GM18520 (cell line): ENCODE results near the gene SPEF2.
"Not testable (repeated sequence)": the region's sequence is repeated elsewhere in the genome, so short reads cannot be mapped to it uniquely, and the experiment has no call there.

Experiments used
- ATAC-seq: cut with Tn5 transposase; IDR thresholded peaks from one replicate; pipeline ENCODE4 v1.9.1; 2021; ENCODE audit not compliant: unreplicated experiment

SPEF2 gene

GRCh38 chr5:35852773-35853172 lies 235.1 kb downstream of the SPEF2 start:
- no peak for ATAC-seq

DNA sequence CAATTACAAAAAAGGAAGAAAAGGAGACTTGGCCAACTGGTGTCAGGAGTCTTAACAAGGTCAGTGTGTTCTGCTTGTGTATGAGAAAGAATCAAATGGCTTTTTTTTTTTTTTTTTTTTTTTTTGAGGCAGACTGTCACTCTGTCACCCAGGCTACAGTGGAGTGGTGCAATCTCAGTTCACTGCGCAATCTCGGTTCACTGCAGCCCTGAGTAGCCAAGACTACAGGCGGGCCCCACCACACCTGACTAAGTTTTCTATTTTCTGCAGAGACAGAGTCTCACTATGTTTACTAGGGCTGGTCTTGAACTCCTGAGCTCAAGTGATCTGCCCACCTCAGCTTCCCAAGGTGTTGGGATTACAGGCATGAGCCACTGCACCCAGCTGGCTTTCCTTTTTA lies 236.0 kb downstream of the SPEF2 start:
- ATAC-seq: no peak

- no peak for ATAC-seq
These were observed 236.6 kb downstream of the SPEF2 start for GRCh38 chr5:35854248-35854647.

- ATAC-seq: no peak
These were observed 237.5 kb downstream of the SPEF2 start for GRCh38 chr5:35855187-35855586.

DNA sequence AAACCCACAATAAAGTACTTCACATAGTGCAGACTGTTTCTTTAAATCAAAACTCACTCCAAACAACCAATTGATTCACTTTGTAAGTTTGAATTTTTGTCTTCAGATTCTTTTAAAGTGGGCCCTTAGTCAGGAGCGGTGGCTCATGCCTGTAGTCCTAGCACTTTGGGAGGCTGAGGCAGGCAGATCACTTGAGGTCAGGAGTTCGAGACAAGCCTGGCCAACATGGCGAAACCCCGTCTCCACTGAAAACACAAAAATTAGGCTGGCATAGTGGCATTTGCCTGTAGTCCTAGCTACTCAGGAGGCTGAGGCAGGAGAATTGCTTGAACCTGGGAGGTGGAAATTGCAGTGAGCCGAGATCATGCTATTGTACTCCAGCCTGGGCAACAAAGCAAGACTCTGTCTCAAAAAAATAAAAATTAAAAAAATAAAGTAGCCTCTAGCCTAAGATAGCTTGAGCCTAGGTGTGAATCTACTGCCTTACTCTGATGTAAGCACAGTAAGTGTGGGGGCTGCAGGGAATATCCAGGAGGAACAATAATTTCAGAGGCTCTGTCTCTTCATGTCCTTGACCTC lies 238.6 kb downstream of the SPEF2 start:
- ATAC-seq: not testable (repeated sequence)

GRCh38 chr5:35856765-35857351 lies 239.2 kb downstream of the SPEF2 start, which contains the start of gene IL7R:
Gene IL7R (plus strand): TSS chr5:35856891. CDS start chr5:35856978, 87 bp downstream.
- ATAC-seq: no peak

DNA sequence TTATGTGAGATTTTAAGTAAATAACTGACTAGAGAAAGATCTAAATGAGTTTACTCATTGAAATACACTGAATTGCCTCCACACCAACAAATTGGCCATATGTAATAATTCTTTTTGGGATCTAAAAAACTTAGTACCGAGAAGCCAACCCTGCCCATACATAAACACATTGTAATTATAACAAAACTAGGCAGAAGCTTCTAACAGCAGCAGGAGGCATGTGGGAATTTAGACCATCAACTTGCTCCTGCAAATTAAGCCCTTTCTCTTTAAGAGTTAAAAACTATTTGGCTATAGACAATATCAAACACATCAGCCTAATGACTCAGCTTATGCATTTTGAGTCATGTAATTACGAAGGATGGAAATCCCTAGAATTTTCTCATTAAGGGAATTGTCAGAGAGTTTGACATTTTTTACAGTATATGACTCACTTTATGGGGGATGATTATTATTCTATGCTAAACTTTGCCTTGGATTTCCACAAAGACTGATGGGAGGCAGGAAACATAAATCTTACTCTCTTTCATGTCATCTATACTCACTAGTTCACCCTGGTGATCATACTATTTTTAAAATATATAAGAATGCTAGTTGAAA lies 240.0 kb downstream of the SPEF2 start:
- ATAC-seq: no peak

GRCh38 chr5:35859101-35859661 lies 241.5 kb downstream of the SPEF2 start:
- no peak for ATAC-seq

- no peak for ATAC-seq
These were observed 243.0 kb downstream of the SPEF2 start for GRCh38 chr5:35860686-35861085.

GRCh38 chr5:35861718-35862117 lies 244.1 kb downstream of the SPEF2 start:
- ATAC-seq: no peak

GRCh38 chr5:35862126-35862525 lies 244.5 kb downstream of the SPEF2 start:
- no peak for ATAC-seq

DNA sequence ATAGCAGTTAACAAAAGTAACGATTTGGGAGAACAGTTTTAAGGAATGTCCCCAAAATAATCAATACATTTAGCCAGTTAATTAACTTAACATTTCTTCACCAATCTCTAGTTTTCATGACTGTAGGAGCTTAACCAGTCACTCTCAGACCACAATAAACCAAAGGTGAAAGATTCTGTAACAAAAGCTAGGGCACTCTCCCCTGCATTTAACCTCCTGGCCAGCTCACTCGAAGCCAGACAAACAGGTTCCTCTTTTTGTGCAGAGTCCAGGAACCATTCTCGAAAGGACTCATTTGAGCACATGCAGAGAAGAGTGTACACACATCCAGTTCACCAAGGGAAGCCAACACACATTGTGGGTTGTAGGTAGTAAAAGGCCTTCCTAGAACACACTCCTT lies 245.5 kb downstream of the SPEF2 start:
- ATAC-seq: no peak
